ENCODE measurements around the gene SORL1. TPM values are rescaled to one million over a fixed set of nuclear protein-coding genes. Genes with fewer than 3 reads are reported as not detected.

The SORL1 gene
- total RNA-seq, 1 donor from 2014 or later = 11.3 TPM

DNA sequence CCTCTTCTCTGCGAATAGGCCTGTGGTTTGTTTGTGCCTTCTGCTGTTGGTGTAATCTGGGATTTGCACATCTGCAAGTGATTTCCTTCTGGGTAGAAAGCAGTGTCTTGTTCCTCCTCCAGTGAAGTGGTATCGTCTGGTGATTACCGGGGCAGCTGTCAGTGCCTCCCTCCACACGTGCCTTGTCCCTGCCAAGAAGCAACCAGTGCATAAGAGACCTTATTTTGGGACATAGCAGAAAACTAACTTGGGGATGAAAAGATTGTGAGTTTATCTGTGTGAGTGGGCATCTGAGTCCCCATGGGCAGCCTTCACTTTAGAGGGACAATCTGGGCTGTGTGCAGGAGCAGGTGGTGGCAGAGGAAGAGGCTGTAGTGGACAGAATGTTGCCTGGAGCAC, 72.1 kb downstream of the SORL1 start:
- DNase-seq (ENCODE audit: low read depth) (no peak), FAIRE-seq (no peak)

DNA sequence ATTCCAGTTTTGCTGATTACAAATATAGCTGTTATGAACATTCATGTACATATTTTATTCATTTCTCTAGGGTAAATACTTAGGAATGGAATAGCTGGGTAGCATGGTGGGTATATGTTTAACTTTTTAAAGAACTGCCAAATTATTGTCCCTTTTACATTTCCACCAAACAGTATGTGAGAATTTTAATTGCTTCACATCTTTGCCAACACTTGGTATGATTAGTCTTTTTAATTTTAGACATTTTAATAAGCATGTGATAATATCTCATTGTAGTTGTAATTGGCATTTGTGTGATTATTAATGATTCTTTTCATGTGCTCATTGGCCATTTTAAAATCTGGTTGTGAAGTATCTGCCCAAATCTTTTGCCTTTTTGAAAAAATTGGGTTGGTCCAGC, 73.3 kb downstream of the SORL1 start:
- H3K27me3 ChIP-seq (ENCODE audit: control insufficient read depth, insufficient read depth, low read length) = no peaks in the 10 kb centered on the region
- FAIRE-seq = no peak
- no peak overlapping the region for H3K4me3 ChIP-seq (ENCODE audit: low read depth, low read length)
- no peak for DNase-seq (ENCODE audit: low read depth)
- no peaks in the 10 kb centered on the region for H3K36me3 ChIP-seq (ENCODE audit: control insufficient read depth, insufficient read depth, low read length)
- TF ChIP-seq, protein P1, sequence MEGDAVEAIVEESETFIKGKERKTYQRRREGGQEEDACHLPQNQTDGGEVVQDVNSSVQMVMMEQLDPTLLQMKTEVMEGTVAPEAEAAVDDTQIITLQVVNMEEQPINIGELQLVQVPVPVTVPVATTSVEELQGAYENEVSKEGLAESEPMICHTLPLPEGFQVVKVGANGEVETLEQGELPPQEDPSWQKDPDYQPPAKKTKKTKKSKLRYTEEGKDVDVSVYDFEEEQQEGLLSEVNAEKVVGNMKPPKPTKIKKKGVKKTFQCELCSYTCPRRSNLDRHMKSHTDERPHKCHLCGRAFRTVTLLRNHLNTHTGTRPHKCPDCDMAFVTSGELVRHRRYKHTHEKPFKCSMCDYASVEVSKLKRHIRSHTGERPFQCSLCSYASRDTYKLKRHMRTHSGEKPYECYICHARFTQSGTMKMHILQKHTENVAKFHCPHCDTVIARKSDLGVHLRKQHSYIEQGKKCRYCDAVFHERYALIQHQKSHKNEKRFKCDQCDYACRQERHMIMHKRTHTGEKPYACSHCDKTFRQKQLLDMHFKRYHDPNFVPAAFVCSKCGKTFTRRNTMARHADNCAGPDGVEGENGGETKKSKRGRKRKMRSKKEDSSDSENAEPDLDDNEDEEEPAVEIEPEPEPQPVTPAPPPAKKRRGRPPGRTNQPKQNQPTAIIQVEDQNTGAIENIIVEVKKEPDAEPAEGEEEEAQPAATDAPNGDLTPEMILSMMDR (IDR thresholded peaks at IDR 0.05; ENCODE audit: insufficient read depth, low read length, severe bottlenecking) = no peak

More for the DNA sequence above, 72.1 kb downstream of the SORL1 start:
- H3K36me3 ChIP-seq (ENCODE audit: control insufficient read depth, insufficient read depth, low read length) = no peaks in the 10 kb centered on the region
- TF ChIP-seq, protein P1 (IDR thresholded peaks at IDR 0.05; ENCODE audit: insufficient read depth, low read length, severe bottlenecking) = no peak
- H3K27me3 ChIP-seq (ENCODE audit: control insufficient read depth, insufficient read depth, low read length) = no peaks in the 10 kb centered on the region
- H3K4me3 ChIP-seq (ENCODE audit: low read depth, low read length) = no peak overlapping the region

DNA sequence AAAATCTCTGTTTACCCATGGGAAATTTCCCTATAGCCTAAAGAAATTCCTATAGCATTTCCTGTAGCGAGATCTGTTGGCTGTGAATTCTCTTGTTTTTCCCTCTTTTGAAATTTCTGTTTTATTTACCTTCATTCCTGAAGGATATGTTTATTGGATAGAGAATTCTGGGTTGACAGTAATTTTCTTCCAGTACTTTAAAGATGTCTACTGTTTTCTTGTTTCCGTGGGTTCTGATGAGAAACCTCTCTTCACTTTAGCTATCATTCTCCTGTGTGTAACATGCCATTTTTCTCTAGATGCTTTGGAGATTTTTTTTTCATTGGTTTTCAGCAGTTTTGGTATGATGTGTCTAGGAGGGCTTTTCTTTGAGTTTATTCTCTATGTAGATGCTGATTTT, 78.1 kb downstream of the SORL1 start:
- no peak for FAIRE-seq
- Histone ChIP-seq H3K27me3 (ENCODE audit: control insufficient read depth, insufficient read depth, low read length) (no peaks in the 10 kb centered on the region), H3K4me3 (ENCODE audit: low read depth, low read length) (no peak overlapping the region), H3K36me3 (ENCODE audit: control insufficient read depth, insufficient read depth, low read length) (no peaks in the 10 kb centered on the region)
- TF ChIP-seq, protein P1 (IDR thresholded peaks at IDR 0.05; ENCODE audit: insufficient read depth, low read length, severe bottlenecking) = no peak
- no peak for DNase-seq (ENCODE audit: low read depth)

DNA sequence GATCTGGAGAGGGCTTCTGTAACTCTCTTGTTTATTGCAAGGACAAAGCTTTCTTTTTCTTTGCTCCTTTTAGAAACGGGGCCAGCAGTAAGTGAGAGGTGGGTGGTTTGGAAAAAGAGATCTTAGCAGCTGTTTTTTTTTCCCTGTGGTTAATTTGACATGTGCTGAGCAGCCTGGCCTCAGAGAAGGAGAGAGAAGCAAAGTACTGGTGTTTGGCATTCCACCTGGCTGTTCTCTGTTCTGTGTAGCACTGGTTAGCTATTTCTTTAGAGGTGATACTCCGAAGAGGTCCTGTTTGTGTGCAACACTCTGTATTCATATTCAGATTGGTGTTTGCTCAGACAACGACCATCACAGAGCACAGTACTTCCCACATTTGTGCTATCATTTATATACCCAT, 81.5 kb downstream of the SORL1 start:
- FAIRE-seq (no peak), DNase-seq (ENCODE audit: low read depth) (no peak)
- no peaks in the 10 kb centered on the region for H3K27me3 ChIP-seq (ENCODE audit: control insufficient read depth, insufficient read depth, low read length)
- H3K4me3 ChIP-seq (ENCODE audit: low read depth, low read length) = no peak overlapping the region
- no peaks in the 10 kb centered on the region for H3K36me3 ChIP-seq (ENCODE audit: control insufficient read depth, insufficient read depth, low read length)
- TF ChIP-seq, protein P1 (IDR thresholded peaks at IDR 0.05; ENCODE audit: insufficient read depth, low read length, severe bottlenecking) = no peak

DNA sequence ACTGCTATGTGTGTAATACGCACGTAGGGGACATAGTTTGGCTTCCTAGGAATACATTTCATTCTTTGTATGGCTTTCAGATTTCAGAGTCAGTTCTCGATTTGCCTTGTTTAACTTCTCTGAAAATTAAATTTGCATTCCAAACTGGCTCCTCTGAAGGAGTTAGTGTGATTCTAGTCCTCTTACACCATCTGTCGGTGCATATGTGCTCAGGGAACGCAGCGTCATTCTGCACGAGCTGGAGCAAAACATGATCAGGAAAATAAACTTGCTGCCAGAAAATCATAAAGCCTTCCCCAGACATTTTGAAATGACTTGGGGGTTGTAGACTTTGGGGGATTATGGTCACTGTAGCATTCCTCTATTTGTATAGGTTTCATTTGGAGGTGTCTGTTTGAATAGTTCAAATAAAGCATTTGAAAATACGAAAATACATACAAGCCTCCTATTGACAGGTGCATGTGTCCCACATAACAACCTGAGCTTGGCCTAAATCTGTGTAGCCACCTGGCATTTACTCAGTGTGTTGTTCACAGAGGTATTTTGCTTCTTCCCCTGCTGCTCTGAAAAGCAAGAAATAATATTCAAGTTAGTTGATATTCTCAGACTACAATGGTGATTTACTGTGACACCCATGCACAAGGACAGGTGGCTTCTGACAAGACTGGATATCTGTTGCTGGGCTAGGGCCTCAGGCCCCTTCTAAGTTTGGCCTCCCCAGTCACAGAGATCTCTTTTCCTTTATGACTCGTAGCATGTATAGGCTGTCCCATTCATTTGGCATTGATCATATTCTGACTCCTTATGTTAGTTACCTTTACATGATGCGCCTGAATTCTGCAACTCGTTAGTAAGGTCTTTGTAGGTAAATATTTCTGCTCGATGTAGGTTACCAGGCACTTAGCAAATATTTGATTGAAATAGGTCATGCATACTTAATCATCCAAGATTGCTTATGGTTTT, 82.3 kb downstream of the SORL1 start:
- Histone ChIP-seq H3K27me3 (ENCODE audit: control insufficient read depth, insufficient read depth, low read length) (no peaks in the 10 kb centered on the region), H3K36me3 (ENCODE audit: control insufficient read depth, insufficient read depth, low read length) (no peaks in the 10 kb centered on the region), H3K4me3 (ENCODE audit: low read depth, low read length) (no peak overlapping the region)
- TF ChIP-seq, protein P1 (IDR thresholded peaks at IDR 0.05; ENCODE audit: insufficient read depth, low read length, severe bottlenecking) = peak; percentile 61
- DNase-seq (ENCODE audit: low read depth) (peak; percentile 68), FAIRE-seq (no peak)
